ENCODE data around the gene C11orf42.

- no peak for TF ChIP-seq EZH2 (IDR thresholded peaks at IDR 0.05; ENCODE audit: insufficient read depth, poor library complexity, severe bottlenecking)
- no peak for TF ChIP-seq EZH2phosphoT487 (IDR thresholded peaks at IDR 0.05; ENCODE audit: insufficient read depth, low read depth)
Observed at GRCh38 chr11:6240781-6241180, 35.4 kb downstream of the C11orf42 start.
